NCI-H187 (cell line): ENCODE results near the gene INPP5E.
A peak's percentile ranks its signal among the peaks of the same experiment; 100 is the strongest.
"Not testable (repeated sequence)": the region's sequence is repeated elsewhere in the genome, so short reads cannot be mapped to it uniquely, and the experiment has no call there.

Experiments
- DNase-seq, 2 experiments: peaks; one replicate each; lab custom pipeline; 2025; lab: John Stamatoyannopoulos, UW

Gene INPP5E

DNA sequence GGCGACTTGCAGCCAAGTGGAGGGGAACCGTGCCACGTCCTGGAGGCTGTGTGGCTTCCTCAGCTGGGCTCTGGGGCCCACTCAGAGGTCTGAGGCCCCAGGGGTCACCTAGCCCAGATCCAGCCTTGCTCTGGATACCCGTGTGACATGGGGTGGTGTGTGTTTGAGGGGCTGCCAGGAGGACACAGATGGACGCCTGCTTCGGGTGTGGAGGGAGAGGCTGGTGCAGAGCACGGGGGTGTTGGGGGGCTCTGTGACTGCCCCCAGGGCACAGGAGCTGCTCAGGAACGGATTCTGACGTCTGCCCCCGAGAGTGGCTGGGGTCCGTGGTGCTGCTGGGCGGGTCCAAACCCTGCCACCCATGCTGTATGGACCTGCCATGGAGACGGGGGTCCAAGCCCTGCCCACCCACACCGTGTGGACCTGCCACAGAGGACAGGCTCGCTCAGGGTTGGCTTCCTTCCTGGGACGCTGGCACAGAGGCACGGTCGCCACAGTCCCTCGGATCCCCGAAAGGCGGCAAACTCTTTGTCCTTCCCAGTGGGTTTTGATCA, 10.5 kb downstream of the INPP5E start:
- DNase-seq, result no peak

DNA sequence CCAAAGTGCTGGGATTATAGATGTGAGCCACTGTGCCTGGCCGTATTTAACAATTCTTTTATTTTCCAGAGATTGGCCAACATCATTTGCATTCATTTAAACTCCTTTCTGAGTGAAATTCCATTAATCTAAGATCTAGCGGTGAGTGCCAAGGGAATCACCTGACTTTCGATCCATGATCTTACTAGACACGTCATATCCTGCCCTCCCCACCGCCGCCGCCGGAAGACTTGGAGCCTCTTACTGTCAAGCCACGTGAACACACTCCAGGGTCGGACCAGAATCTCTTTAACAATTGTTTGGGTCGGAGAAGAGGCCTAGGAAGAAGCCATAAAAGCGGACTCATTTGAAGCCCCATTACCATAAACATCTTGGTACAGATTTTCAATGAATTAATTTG, 12.9 kb downstream of the INPP5E start:
- DNase-seq, result no peak

DNA sequence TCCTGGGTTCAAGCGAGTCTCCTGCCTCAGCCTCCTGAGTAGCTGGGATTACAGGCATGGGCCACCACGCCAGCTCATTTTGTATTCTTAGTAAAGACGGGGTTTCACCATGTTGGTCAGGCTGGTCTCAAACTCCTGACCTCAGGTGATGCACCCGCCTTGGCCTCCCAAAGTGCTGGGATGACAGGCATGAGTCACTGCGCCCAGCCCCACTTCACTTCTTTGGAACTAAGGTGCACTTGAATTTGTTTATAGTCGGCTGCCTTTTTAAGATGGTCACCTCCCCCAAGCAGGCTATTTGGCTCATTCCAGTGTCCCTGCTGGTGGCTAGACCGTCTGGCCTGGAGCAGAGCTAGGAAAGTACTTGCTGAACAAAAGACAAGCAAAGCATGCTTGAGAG, 14.3 kb downstream of the INPP5E start:
- DNase-seq, result not testable (repeated sequence)

DNA sequence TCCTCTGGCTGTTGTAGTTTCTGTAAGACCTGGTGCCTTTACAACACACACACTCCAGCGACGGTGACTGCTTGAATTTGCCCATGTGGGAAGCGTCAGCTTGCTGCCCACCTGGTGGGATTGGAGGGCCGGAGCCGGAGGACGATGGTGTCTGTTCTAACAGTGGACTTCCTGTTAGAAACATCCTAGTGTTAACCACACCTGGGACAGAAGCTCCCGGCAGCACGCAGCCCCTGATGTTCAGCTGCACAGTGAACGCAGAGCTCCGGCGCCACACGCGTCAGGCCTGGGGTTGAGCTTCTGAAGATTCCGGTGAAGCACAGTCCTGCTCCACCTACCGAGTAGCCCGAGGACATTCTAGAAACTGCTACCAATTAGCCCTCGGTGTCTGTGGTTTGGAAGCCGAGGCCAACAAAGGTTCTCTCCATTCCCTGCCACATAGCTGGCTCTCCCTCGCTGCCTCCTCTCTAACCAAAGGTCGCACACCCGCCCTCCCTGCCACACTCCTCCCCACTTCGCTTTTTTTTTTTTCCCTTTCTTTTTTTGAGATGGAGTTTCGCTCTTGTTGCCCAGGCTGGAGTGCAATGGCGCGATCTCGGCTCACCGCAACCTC, 14.8 kb downstream of the INPP5E start:
- DNase-seq, result no peak

DNA sequence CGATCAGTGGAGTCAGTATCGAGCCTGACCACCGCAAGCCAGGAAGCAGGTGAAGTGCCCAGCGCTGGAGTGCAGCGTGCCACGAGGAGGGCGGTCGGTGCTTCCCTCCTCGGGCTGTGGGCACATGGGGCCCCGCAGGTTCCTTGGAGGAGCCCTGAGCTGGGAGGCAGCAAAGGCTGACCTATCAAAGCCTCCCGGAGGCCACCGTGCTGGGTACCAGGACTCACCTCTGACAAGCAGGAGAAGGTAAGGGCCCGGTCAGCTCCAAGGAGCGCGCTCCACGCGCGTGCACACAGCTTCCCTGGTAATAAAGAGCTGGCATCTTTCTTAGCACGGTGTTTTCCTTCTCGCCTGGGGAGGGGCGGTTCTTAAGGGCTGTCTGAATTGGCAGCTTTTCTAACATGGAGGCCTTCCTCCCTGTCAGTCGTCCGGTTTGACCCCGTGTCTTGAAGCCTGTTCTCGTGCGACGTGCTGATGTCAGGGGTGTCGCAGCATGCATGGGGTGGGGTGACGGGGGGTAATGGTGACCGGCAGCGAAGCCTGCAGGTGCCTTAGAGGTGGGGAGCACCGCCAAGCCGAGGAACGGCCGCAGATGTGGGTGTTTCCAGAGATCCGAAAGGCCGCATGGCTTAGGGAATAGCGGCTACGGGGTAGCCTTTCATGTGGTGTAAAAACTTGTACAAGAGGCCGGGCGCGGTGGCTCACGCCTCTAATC, 16.1 kb downstream of the INPP5E start:
- no peak for DNase-seq

DNA sequence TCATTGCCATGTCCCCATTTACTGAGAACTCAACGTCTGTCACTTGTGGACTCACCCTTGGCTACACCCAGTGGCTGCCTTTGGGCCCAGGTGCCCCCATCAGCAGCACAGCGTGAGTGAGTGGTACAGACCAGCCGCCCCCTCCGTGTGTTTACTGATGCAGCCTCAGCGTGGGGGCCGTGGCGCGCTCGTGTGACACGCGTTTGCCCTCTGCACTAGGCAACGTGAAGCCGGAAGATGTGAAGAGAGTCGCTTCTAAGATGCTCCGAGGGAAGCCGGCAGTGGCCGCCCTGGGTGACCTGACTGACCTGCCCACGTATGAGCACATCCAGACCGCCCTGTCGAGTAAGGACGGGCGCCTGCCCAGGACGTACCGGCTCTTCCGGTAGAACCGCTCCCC, 16.8 kb downstream of the INPP5E start:
- DNase-seq, result no peak

DNA sequence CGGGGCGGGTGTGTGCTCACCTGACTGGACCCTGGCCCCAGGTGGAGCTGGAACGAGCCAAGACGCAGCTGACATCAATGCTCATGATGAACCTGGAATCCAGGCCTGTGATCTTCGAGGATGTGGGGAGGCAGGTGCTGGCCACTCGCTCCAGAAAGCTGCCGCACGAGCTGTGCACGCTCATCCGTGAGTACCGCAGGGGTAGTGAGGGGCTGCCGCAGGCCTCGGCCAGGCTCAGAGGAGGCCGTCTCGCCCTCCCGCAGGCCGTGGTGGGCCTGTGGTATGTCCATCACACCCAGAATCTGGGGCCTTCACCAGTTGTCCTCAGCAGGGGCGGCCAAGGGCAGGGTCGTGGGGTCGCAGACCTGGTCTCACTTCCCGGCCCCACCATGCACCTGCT, 17.9 kb downstream of the INPP5E start:
- DNase-seq, result no peak

DNA sequence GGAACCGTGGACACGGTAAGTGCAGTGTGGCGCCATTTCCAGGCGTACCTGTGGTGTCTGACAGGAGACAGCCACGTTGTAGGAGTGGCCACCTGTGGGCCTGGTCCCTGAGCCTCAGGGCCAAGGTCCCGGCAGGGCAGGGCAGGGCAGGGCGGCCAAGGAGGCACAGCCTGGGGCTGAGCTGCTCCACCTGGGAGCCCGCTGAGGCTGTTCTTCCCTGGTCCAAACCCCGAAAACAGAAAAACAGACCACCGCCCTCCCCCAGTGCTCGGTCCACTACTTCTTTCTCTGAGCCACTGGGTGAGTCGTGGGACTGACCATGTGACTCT, 20.6 kb downstream of the INPP5E start:
- DNase-seq, result no peak

DNA sequence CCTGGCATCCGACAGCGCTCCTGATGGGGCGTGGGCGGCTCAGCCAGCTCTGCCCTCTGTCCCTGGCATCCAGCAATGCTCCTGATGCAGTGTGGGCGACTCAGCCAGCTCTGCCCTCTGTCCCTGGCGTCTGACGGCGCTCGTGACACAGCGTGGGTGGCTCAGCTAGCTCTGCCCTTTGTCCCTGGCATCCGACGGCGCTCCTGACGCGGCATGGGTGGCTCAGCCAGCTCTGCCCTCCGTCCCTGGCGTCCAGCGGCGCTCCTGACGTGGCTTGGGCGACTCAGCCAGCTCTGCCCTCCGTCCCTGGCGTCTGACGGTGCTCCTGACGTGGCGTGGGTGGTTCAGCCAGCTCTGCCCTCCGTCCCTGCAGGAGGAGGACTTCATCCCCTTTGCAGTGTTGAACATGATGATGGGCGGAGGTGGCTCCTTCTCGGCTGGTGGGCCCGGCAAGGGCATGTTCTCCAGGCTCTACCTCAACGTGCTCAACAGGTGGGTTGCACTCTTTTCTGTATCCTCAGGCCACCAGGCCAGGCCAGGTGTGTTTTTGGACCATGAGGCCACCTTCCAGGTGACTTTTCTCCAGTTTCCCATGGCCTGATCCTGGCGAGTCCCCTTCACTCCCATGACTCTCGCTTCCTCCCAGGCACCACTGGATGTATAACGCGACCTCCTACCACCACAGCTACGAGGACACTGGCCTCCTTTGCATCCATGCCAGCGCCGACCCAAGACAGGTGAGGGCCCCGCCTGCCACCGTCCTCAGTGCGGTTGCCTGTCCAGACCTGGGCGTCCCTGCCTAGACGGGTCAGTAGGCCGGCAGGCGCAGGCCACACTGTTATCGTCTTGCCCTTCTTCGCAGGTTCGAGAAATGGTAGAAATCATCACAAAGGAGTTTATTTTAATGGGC, 21.2 kb downstream of the INPP5E start:
- DNase-seq, result no peak

DNA sequence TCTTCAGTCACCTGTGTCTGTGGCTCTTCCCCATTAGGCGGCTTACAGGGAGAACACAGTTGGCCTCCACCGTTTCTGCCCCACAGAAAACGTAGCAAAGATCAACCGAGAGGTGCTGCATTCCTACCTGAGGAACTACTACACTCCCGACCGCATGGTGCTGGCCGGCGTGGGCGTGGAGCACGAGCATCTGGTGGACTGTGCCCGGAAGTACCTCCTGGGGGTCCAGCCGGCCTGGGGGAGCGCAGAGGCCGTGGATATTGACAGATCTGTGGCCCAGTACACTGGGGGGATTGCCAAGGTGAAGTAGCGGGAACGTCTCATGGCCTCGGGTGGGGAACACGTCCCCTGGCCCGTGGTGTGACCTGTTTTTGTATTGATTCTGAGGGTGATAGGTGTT, 22.7 kb downstream of the INPP5E start:
- DNase-seq, result no peak

DNA sequence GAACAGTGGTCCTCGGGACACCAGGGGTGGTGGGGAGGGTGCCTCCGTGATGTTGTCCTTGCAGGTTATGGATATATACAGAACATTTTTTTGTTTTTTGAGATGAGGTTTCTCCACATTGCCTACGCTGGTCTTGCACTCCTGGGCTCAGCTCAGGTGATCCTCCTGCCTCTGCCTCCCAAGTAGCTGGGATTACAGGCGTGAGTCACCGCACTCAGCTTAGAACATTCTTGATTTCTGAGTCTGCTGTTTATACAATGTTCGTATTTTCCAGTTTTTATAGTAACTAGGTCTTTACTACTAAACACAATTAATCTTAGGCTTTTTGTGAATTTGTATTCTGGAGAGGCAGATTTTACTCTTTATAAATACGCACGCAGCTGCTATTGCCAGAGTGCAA, 23.2 kb downstream of the INPP5E start:
- no peak for DNase-seq

DNA sequence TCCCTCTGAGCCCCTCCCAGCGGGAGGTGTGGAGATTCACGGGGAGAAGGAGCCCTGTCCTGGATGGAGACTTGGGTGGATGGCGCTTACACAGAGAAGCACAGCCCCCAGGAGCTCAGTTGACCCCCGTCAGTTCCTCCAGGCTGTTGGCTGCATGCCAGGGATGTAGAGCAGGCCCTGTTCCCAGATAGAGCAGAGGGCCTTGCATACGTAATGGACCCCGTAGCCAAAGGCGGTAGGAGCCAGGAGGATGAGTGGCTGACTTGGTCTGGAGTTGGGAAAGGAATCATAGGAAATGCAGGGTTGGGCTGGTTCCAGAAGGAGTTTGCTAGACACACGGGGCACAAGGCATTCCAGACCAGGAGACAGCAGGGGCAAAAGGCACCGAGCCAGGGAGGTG, 26.7 kb downstream of the INPP5E start:
- DNase-seq, result no peak

DNA sequence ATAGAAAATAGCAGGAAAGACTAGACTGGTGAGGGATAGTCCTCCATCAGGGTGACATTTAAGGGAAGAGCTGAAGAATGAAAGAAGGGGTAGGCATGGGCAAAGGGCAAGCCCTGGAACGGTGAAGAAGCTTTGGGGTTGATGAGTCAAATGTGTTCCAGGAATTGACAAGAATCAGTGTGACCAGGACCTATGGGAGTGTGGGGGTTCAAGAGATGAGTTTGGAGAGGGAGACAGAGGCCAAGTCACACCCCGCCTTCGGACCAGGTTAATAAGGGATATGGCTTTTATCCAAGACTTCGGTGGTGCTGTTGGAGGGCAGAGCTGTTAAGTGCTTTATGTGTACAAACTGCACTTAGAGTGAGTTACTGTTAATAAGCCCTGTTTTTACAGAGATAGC, 28.3 kb downstream of the INPP5E start:
- DNase-seq, result no peak

DNA sequence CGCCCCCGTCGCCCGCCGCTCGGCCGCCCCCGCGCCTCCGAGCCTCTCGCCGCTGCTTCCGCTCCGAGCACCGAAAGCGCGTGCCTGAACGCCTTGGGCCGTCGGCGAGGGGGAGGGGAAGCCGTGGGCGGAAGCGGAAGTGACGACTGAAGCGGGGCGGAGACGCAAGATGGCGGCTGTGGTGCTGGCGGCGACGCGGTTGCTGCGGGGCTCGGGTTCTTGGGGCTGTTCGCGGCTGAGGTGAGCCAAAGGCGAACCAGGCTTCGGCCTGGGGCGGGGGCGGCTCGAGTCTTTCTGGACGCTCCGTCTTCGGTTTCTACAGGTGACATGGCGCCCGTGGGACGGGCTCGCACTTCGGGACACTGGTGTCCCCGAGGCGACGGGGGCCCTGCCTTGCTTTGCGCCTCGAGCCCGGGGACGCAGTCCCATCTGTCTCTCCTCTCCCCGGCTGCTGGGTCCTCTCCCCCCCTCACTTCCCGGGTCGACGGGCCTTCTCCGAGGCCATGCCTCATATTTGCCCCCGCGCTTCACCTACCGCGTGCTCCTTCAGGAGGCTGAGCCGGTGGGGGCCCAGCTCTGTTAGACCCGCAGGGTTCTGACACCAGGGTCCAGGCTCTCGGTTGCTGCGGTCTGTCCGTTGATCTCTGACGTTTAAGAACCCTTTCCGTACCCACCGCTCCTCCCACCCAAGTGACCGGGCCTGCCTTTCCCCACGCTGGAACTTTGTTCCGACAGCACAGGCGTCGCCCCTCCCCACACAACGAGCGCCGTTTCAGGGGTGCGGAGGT, 29.0 kb downstream of the INPP5E start, which contains the start of the genes ENTR1 and PMPCA:
TSS of gene ENTR1 (minus strand) at position 115 of the 788 bp plus-strand sequence. CDS start 217 bp downstream, outside the sequence.
TSS of gene PMPCA (plus strand) at position 159 of the 788 bp plus-strand sequence. CDS start at position 170, 11 bp downstream.
- peak; percentile 34 to 56 for DNase-seq

DNA sequence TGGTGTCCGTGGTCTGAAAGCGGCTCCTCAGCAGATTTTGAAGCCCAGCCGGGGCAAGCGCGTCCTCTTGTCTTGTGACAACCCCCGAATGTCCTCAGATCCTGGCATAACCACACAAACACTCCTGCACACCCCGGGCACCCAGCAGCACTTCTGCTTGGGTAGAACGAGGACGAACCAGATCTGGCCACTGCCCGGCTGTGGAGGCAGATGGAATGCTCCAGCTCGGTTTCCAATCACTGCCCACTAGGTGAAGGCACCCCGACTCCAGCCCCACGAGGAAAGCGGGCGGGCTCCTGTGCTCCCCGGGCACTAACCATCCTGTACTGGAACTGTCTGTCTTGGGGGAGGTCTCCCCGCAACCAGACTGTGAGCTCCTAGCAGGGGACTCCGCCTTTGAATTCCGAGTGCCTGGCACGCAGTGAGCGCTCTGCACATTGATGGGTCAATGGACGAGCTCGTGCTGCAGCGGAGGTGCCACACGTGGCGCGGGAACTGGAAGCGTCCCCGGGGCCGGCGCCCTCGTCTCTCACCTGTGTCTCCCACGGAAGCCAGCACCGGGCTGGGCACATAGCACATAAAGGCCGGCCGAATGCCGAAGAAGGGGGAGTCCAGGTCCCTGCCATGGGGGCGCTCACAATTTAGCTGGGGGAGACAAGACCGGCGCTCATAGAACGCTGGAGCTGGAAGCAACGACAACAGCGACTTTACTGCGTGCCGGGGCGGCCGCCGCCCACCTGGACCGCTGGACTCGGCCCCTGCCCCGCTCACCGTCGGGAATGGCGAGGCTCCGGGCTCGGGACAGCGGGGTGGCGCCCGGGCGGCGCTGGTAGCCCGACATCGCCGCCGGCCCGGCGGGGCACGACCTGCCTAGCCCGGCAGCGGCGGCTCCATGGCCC, 29.8 kb downstream of the INPP5E start:
- DNase-seq, result no peak

DNA sequence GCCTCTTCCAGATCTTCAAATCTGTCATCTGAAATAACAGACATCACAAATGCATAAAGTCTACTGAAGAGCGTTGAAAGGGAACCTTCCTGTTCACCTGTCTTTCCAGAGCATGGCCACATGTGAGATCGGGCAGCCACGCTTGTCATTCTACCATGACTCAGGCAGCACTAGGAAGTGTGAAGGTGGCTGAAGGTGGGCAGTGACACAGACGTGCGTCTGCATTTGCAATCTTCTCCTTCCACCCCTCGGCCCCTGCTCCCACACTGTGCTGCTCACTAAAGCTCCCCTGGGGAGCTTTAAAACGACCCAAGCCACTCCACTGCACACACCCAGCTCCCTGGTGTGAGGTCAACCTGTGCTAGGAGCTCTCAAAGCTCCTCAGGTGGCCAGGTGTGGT, 31.7 kb downstream of the INPP5E start:
- DNase-seq, result no peak

DNA sequence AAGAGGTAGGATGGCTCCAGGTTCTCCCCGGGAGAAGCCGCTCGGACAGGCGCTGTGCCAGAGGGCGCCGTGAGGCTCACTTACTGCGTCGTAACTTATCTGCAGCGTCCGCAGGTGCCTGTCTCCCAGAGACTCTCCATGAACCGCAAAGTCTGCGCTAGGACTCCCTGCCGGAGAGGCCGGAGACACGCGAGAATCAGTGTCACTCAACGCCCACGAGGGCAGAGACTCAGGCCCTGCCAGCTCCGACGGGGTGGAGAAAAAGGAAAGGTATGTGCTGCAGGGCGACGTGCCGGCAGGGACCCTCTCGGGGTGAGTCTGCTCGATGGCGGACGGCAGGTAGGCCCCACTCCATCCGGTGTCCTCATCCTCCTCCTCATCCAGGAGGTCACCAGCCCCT, 32.6 kb downstream of the INPP5E start:
- DNase-seq, result not testable (repeated sequence)

DNA sequence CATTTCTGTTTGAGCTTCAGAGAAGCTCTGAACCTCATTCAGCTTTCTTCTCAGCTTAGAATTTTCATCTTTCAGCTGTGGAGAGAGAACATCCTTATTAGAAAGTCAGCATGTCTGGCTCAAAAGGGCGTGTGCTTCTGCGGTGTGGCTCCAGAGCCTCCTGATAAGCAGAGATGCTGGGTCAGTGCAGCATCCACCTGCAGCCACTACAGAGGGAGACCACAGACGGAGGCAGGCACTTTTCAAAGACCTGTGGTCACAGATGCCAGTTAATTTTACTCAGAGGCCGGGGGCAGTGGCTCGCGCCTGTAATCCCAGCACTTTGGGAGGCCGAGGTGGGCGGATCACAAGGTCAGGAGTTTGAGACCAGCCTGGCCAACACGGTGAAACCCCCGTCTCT, 33.7 kb downstream of the INPP5E start:
- DNase-seq, result not testable (repeated sequence)

DNA sequence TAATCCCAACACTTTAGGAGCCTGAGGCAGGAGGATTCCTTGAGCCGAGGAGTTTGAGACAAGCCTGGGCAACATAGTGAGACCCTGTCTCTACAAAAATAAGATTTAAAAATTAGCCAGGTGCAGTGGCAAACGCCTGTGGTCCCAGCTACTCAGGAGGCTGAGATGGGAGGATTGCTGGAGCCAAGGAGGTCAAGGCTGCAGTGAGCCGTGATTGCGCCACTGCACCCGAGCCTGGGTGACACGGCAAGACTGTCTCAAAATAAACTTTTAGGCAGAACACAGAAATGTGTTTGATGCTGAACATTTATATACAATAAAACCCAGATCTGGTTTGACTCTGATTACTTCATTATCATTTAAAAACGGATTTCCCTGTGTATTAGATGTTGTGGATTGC, 34.2 kb downstream of the INPP5E start:
- no peak for DNase-seq

DNA sequence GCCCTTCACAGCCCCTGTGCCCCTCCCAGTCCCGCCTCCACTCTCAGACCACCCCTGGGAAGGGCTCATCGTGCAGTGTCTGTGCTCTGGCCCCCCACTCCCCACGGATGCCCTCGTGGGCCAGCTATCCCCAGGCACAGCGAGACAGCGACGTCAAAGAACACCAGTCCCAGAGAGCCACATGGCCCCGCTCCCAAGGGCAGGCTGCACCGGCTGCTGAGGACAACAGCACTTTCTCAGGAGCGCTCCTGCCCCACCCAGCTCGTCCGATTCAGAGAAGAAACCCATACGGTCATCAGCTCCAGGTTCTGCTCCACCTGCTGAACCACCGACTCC, 34.9 kb downstream of the INPP5E start:
- no peak for DNase-seq
